ENCODE results near the gene TOR1AIP2.
"Not testable (repeated sequence)": the region's sequence is repeated elsewhere in the genome, so short reads cannot be mapped to it uniquely, and the experiment has no call there.

The TOR1AIP2 gene

DNA sequence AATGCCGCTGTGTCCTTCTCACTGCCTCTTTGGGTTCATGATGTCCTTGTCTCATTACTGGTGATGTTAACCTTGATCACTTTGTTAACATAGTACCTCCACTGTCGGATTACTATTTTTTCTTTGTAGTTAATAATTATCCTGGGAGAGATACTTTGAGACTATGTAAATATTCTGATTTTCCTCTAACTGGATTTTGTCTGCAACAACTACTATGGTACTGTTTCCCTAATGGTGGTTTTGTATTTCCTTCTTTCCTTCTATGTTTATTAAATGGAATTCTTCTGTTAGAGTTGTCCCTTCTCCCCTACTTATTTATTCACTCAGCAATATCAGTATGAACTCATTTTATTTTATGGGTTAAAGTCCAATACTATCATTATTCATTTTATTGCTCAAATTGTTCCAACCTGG, 4.2 kb downstream of the TOR1AIP2 start:
- no peak for DNase-seq

DNA sequence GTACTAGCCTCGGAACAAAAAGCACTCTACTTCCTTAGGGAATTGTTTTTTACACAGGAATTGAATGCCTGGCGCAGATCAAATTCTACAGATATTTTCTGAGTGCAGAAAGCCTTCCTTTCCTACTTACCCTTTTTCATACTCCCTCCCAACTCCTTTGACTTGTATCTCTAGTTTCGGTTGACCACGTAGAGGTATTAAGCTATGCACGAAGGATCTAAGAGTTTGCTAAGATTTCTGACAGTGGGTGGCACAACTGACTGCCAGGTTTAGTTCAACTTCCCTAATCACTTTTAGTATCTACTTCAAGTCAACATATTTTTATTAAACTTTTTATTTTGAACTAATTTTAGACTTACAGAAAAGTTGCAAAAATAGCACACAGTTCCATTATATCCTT, 5.0 kb downstream of the TOR1AIP2 start:
- DNase-seq, result no peak

DNA sequence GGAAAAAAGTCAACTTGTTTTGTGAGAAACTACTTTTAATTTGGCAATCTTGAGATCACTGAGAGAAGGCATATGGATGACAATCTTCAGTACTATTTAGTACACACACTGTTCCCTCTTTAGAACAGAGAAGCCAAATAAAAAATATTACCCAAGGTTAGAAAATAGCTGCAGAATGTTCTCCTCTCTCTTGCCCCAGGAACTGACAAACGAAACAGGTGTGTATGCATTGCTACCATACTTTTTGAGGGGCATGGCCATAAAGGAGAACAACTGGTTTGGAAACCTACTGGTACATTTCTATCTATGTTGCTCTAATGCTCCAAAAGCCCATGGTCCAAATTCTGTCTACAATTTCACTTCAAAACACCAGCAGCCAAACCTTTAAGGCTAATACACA, 5.7 kb downstream of the TOR1AIP2 start:
- no peak for DNase-seq

GRCh38 chr1:179870870-179871269, 6.7 kb downstream of the TOR1AIP2 start:
- DNase-seq, result no peak

- peak; percentile 59 for DNase-seq
Observed at GRCh38 chr1:179867493-179868330, 9.9 kb downstream of the TOR1AIP2 start.

DNA sequence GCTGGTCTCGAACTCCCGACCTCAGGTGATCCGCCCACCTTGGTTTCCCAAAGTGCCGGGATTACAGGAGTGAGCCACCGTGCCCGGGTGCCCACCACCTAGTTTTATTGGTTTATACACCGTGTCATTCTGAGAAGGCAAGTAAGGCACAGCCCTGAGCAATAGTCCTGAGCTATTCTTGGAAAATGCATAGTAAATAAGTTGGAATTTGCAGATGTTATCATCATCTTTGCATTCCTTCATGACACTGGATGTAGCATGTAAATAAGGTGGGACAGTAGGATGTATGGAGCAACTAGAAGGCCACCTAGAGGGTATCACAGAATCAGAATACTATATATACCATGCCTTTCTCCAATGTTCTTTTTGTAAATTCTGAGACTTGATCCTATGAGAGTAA, 11.0 kb downstream of the TOR1AIP2 start:
- no peak for DNase-seq

- no peak for DNase-seq
Observed at GRCh38 chr1:179865377-179865776, 12.2 kb downstream of the TOR1AIP2 start.

GRCh38 chr1:179860652-179861051, 17.0 kb downstream of the TOR1AIP2 start:
- DNase-seq, result no peak

DNA sequence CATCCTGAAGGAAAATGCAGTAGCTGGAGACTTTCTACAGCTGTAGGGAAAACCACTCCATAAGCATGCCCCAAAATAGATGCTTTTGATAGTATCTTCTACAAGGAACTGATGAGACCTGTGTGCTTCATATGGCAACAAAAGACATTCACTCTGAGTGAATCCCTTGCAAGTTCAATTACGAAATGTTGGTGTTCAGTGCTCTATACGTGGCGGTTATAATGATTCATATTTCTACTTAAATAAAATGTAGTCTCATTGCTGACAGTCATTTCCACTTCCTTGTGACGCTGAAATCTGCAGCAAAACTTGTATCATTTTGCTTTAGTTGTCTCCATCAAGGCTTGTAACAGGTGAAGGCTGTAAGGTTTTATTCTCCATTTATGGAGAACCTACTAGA, 20.6 kb downstream of the TOR1AIP2 start:
- no peak for DNase-seq

DNA sequence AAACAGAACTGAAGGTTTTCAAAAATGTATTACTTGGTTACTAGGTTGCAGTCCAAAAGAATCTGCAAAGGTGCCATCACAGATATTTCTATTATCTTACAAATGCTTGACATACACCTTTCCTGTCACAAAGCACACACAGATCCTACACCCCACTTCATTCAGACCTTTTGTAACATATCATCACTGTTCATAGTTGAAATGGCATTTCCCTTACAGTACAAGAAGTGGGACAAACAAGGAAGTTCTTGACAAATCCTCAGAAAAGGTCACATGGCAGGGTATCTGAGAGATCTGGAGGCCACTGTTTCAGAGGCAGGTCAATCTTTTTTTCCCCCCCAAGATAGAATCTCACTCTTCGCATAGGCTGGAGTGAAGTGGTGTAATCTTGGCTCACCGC, 21.3 kb downstream of the TOR1AIP2 start:
- no peak for DNase-seq

- not testable (repeated sequence) for DNase-seq
Observed at GRCh38 chr1:179855831-179856230, 21.8 kb downstream of the TOR1AIP2 start.

DNA sequence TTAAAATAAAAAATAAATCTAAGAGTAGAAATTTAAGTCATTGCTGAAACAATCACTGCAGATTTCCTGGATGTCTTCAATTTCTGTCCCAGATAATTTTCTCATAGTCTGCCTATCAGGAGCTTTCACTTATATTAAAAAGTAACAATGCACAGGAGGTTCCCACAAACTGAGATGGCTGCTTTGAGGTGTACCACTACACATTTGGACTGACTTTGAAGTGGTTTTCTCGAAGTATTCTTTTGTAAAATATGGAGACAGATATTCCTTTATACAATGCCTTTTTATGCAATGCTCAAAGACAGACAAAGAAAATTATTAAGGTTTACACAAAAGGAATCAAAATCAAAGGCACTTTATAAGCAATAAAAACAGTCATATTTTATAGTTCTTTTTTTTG, 24.5 kb downstream of the TOR1AIP2 start:
- no peak for DNase-seq

DNA sequence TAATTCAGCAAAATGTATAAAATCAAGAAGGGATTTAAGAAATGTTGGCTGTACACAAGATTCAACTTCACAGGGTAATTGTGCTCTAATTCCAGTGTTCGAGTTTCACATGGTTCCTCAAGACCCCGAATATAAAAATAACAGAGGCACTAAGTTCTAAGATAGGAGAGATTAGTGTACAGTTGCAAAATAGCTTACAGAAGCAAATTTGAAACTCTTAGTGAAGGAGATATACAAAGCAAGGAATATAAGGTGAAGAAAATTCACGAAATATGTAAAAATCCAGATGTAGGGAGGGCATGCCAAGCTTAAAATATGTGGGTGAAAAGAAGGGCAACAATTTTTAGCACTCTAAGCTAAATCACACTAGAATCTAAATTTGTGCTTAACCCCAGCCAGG, 29.4 kb downstream of the TOR1AIP2 start:
- DNase-seq, result no peak

- no peak for DNase-seq
Observed at GRCh38 chr1:179840107-179840506, 37.5 kb downstream of the TOR1AIP2 start.

GRCh38 chr1:179836686-179837445, 40.7 kb downstream of the TOR1AIP2 start:
- not testable (repeated sequence) for DNase-seq

DNA sequence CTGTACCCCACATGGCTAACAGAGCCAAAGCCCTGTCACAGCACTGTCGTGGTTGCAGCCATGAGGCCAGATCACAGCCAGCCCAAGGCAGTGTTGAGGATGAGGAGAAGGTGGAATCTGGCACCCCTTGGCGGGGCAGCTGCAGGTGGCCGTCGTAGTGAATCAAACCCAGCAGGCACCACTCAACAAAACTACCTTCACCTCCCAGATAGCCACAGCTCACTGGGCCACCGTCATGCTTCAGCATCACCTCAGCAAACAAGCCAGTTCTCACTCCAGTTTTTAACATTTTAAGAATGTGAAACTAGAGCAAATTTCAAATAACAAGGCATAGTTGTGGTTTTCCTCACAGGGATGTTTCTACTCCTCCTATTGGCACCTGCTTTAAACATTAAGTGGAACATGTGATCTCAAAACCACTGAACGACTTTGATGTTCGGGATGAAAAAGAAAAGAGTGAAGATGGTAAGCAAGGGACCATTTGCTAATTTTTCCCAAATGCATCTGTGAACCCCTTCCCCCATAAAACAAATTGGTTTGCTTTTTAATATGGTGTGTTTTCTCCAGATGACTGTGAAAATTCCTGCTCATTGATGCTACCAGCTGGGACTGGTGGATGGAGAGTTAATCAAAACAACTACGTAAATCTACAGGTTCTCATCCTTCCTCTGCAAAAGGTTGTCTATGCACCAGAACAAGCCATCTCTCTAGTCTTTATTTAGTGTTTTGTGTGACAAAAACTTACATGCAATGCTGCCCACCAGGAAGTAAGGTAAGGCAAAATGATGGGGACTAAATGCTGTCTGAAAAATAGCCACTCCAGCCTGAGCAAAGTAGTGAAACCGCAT, 45.5 kb downstream of the TOR1AIP2 start:
- DNase-seq, result no peak

DNA sequence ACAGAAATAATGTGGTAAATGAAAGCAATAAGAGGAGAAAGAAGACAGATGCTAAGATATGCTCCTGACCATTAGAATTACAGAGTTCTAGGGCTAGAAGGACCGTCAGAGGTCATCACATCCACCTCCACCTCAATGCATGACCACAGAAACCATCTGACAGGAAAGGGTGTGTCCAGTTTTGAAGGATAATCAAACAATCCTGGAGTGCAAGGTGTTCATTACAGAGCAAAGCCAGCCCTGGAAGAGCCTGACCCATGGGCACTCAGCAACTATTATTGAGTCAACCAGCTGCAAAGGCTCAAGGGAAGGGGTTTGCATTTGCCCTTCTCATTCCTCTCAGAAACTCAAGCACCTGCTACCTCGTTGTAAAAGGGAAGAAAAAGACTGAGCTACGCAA, 46.4 kb downstream of the TOR1AIP2 start:
- no peak for DNase-seq

- no peak for DNase-seq
Observed at GRCh38 chr1:179828554-179829110, 49.0 kb downstream of the TOR1AIP2 start.

- DNase-seq, result no peak
Observed at GRCh38 chr1:179826626-179827280, 50.9 kb downstream of the TOR1AIP2 start.

DNA sequence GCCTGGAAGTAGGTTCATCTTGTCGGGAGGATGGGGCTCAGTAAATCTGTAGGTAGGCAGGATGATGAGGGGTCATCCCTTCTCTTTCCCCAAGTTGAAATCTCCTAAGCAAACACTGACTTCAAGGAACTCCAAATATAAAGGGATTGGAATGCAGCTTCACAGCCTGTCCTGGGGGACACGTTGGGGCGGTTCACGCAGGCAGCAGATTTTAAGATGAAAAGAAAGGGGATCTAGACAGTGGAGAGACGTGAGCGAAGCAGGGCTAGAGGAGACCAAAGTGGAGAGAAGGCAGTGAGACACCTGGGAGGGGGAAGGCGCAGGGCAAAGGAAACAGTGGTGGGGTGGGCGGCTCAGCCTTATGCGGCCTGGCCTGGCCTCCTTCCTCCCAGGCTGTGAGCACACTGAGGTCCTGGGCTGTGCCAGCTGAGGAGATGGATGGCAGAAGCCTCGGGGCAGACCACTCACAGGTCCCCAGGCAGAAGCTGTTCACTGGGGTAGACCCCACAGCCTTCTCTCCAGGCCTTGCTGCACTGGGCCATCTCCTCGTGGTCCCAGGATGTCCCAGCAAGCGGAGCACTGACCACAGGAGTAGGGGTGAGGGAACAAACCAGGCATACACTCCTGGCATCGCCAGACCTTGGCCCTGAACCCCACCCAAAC, 51.7 kb downstream of the TOR1AIP2 start:
- no peak for DNase-seq

- DNase-seq, result no peak
Observed at GRCh38 chr1:179825206-179825605, 52.4 kb downstream of the TOR1AIP2 start.

DNA sequence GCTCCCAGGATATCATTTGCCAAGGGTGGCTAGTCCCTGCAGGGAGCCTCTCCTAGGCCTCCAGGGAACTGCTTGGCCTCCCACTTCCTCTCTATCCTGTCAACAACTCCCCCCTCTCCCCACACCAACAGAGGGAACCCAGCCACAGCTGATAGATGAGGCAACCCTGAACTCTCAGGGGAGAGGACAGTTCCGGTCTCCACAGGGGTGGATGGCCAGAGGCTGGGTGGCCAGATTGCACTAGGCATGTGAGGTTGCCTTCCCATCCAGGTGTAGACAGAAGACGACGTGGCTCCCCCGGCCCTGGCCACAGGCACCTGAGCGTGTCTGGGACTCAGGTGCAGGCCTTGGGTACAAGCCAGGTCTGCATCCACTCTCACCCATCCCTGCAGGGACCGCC, 53.3 kb downstream of the TOR1AIP2 start:
- no peak for DNase-seq

Data from activated T-cell treated with anti-CD3 and anti-CD28 coated beads, Interleukin-2, amount 50 U/mL, for 1 hour (primary cell).